Panc1 (cell line): Measurements from ENCODE around the gene NLRP9.

Experiments
- POLR2AphosphoS5 ChIP-seq: IDR thresholded peaks from 2 replicates; pipeline ENCODE4 v1.6.1; 2012; ENCODE audit warnings: mild to moderate bottlenecking, low read depth, low read length, moderate library complexity
- SIN3A ChIP-seq: IDR thresholded peaks from 2 replicates; pipeline ENCODE4 v1.6.1; 2012; ENCODE audit warnings: low read depth, mild to moderate bottlenecking, low read length, moderate library complexity, borderline replicate concordance; ENCODE audit not compliant: insufficient read depth
- TF ChIP-seq, protein P1 (sequence below): fragments of 450-650 bp; IDR thresholded peaks from 2 replicates; pipeline ENCODE4 v1.5.1; 2017; ENCODE audit warnings: mild to moderate bottlenecking
- TF ChIP-seq, protein P2 (sequence below), 2 experiments: IDR thresholded peaks; 2 replicates each; pipeline ENCODE4 v1.6.1; 2011 to 2012; ENCODE audit warnings: low read depth in 2 of 2, control low read depth in 1 of 2, low read length in 1 of 2, mild to moderate bottlenecking in 1 of 2, moderate library complexity in 1 of 2; ENCODE audit not compliant: insufficient read depth in 1 of 2

DNA sequence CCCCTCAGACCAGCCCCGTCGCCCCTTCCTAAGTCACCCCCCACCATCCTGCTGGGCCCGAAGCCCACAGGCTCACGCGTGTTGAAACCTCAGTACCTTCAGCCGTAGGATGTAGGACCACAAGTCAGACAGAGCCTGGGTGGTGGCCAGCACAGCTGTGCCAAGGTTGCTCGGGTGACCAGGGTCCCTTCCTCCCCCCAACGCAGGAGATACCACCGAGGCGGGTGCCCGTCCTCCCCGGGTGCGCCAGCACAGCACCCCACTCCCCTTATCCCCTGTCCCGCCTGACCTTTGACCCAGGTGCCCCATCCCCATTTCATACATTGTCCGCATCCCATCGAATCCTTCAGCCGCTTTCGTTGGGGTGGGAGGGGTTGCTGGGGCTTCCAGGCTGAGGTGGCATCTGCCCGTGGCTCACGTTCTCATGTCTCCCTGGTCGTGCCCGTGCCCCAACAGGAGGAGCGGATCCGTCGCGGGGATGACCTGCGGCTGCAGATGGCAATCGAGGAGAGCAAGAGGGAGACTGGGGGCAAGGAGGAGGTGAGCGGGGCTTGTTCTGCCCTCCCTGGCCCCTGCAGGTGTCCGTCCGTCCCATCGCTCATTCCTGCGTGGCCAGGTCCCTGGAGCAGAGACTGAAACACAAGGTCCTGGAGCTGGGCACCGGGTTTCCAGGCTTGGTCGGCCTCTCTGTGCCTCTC lies 48.6 kb downstream of the NLRP9 start:
- TF ChIP-seq, protein P1, sequence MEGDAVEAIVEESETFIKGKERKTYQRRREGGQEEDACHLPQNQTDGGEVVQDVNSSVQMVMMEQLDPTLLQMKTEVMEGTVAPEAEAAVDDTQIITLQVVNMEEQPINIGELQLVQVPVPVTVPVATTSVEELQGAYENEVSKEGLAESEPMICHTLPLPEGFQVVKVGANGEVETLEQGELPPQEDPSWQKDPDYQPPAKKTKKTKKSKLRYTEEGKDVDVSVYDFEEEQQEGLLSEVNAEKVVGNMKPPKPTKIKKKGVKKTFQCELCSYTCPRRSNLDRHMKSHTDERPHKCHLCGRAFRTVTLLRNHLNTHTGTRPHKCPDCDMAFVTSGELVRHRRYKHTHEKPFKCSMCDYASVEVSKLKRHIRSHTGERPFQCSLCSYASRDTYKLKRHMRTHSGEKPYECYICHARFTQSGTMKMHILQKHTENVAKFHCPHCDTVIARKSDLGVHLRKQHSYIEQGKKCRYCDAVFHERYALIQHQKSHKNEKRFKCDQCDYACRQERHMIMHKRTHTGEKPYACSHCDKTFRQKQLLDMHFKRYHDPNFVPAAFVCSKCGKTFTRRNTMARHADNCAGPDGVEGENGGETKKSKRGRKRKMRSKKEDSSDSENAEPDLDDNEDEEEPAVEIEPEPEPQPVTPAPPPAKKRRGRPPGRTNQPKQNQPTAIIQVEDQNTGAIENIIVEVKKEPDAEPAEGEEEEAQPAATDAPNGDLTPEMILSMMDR = no peak
- TF ChIP-seq POLR2AphosphoS5 = no peak
- TF ChIP-seq, protein P2, sequence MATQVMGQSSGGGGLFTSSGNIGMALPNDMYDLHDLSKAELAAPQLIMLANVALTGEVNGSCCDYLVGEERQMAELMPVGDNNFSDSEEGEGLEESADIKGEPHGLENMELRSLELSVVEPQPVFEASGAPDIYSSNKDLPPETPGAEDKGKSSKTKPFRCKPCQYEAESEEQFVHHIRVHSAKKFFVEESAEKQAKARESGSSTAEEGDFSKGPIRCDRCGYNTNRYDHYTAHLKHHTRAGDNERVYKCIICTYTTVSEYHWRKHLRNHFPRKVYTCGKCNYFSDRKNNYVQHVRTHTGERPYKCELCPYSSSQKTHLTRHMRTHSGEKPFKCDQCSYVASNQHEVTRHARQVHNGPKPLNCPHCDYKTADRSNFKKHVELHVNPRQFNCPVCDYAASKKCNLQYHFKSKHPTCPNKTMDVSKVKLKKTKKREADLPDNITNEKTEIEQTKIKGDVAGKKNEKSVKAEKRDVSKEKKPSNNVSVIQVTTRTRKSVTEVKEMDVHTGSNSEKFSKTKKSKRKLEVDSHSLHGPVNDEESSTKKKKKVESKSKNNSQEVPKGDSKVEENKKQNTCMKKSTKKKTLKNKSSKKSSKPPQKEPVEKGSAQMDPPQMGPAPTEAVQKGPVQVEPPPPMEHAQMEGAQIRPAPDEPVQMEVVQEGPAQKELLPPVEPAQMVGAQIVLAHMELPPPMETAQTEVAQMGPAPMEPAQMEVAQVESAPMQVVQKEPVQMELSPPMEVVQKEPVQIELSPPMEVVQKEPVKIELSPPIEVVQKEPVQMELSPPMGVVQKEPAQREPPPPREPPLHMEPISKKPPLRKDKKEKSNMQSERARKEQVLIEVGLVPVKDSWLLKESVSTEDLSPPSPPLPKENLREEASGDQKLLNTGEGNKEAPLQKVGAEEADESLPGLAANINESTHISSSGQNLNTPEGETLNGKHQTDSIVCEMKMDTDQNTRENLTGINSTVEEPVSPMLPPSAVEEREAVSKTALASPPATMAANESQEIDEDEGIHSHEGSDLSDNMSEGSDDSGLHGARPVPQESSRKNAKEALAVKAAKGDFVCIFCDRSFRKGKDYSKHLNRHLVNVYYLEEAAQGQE (IDR thresholded peaks at IDR 0.05; ENCODE audit: insufficient read depth in 1 of 2, low read depth in 2 of 2, low read length in 1 of 2) = no peak
- no peak for TF ChIP-seq SIN3A
